NCI-H774 (cell line): Measurements from ENCODE around the gene RRP8.

Experiments used
- DNase-seq: peaks from one replicate; lab custom pipeline; 2025; lab: John Stamatoyannopoulos, UW

The RRP8 gene

GRCh38 chr11:6568191-6568918, 35.1 kb downstream of the RRP8 start:
- DNase-seq = no peak

- no peak for DNase-seq
Observed at GRCh38 chr11:6567371-6567745, 36.1 kb downstream of the RRP8 start.

GRCh38 chr11:6566704-6567370, 36.6 kb downstream of the RRP8 start:
- no peak for DNase-seq

- no peak for DNase-seq
Observed at GRCh38 chr11:6565988-6566703, 37.3 kb downstream of the RRP8 start.

GRCh38 chr11:6565325-6565724, 38.1 kb downstream of the RRP8 start:
- no peak for DNase-seq

GRCh38 chr11:6563667-6564066, 39.7 kb downstream of the RRP8 start:
- DNase-seq = no peak

- no peak for DNase-seq
Observed at GRCh38 chr11:6563121-6563619, 40.2 kb downstream of the RRP8 start.

- DNase-seq = no peak
Observed at GRCh38 chr11:6561288-6561687, 42.1 kb downstream of the RRP8 start.

GRCh38 chr11:6559369-6559768, 44.0 kb downstream of the RRP8 start:
- DNase-seq = no peak

- no peak for DNase-seq
Observed at GRCh38 chr11:6557761-6558674, 45.4 kb downstream of the RRP8 start.

GRCh38 chr11:6557063-6557462, 46.4 kb downstream of the RRP8 start:
- DNase-seq = no peak

GRCh38 chr11:6556139-6556949, 47.1 kb downstream of the RRP8 start:
- no peak for DNase-seq

GRCh38 chr11:6554828-6555706, 48.3 kb downstream of the RRP8 start:
- DNase-seq = no peak

GRCh38 chr11:6553634-6554033, 49.8 kb downstream of the RRP8 start:
- DNase-seq = no peak

GRCh38 chr11:6548641-6549040, 54.8 kb downstream of the RRP8 start:
- DNase-seq = no peak

GRCh38 chr11:6548121-6548520, 55.3 kb downstream of the RRP8 start:
- DNase-seq = no peak

- DNase-seq = no peak
Observed at GRCh38 chr11:6547177-6547576, 56.2 kb downstream of the RRP8 start.

- no peak for DNase-seq
Observed at GRCh38 chr11:6546735-6547134, 56.7 kb downstream of the RRP8 start.

GRCh38 chr11:6545917-6546605, 57.4 kb downstream of the RRP8 start:
- no peak for DNase-seq
